Activated naive CD8-positive, alpha-beta T cell treated with anti-CD3 and anti-CD28 coated beads, Interleukin-2, amount 10 ng/mL, durations not matched to agents 7 days and 5 days (primary cell): ENCODE results near the gene MAP3K3. TPM values are rescaled to one million over a fixed set of nuclear protein-coding genes. Genes with fewer than 3 reads are reported as not detected.

Experiments
- ATAC-seq: fragments of 150-1000 bp; cut with Tn5 transposase; one replicate; pipeline ENCODE4 v1.10.0; 2021; ENCODE audit warnings: low read depth, moderate library complexity
- POLR2A ChIA-PET: fragments of 350-600 bp; sonication (Branson Sonifier 250); formaldehyde crosslinking; loops from one replicate; lab custom pipeline; 2021; ENCODE audit warnings: antibody characterized with exemption; lab: Charles Lee
- DNase-seq: peaks from one replicate; pipeline ENCODE4 v3.0.0; 2021
- H3K27ac Mint-ChIP-seq: one replicate; pipeline ENCODE4 v1.8.0; 2022; ENCODE audit warnings: mild to moderate bottlenecking, mixed read lengths
- H3K27me3 Mint-ChIP-seq: one replicate; pipeline ENCODE4 v1.8.0; 2022; ENCODE audit warnings: mild to moderate bottlenecking, moderate library complexity, mixed read lengths
- H3K36me3 Mint-ChIP-seq: one replicate; pipeline ENCODE4 v1.8.0; 2021; ENCODE audit warnings: mild to moderate bottlenecking, mixed read lengths
- H3K4me1 Mint-ChIP-seq: one replicate; pipeline ENCODE4 v1.8.0; 2021; ENCODE audit warnings: mixed read lengths
- H3K4me3 Mint-ChIP-seq: one replicate; pipeline ENCODE4 v1.8.0; 2022; ENCODE audit warnings: mild to moderate bottlenecking, moderate library complexity, mixed read lengths
- H3K9me3 Mint-ChIP-seq: one replicate; pipeline ENCODE4 v1.8.0; 2021; ENCODE audit warnings: mixed read lengths
- total RNA-seq, 2 experiments: library from RNA; stranded (reverse); gene quantifications; one replicate each; pipeline ENCODE4 v1.2.3, GENCODE V29; 2021

MAP3K3 gene
- total RNA-seq, 2 experiments from 2014 or later, result 49.0 to 51.2 TPM

GRCh38 chr17:63645775-63646487 lies 23.7 kb downstream of the MAP3K3 start:
- Mint-ChIP-seq H3K4me3 (no peak overlapping the region), H3K27me3 (no peaks in the 10 kb centered on the region), H3K4me1 (peaks cover 16% of the 10 kb centered on the region), H3K9me3 (no peaks in the 10 kb centered on the region), H3K36me3 (peaks cover 14% of the 10 kb centered on the region), H3K27ac (no peak overlapping the region)
- POLR2A ChIA-PET, result no interaction called here
- ATAC-seq (no peak), DNase-seq (no peak)

GRCh38 chr17:63646488-63646806 lies 24.2 kb downstream of the MAP3K3 start:
- Mint-ChIP-seq H3K4me3 (no peak overlapping the region), H3K4me1 (peaks cover 16% of the 10 kb centered on the region), H3K27ac (no peak overlapping the region), H3K36me3 (peaks cover 15% of the 10 kb centered on the region), H3K9me3 (no peaks in the 10 kb centered on the region), H3K27me3 (no peaks in the 10 kb centered on the region)
- DNase-seq, result no peak
- ATAC-seq, result no peak
- POLR2A ChIA-PET, result no interaction called here

- Mint-ChIP-seq H3K4me3 (no peak overlapping the region), H3K27ac (no peak overlapping the region), H3K27me3 (no peaks in the 10 kb centered on the region), H3K4me1 (peaks cover 16% of the 10 kb centered on the region), H3K36me3 (peaks cover 19% of the 10 kb centered on the region), H3K9me3 (no peaks in the 10 kb centered on the region)
- no peak for ATAC-seq
- POLR2A ChIA-PET, result no interaction called here
- no peak for DNase-seq
Observed at GRCh38 chr17:63647065-63647725, 25.0 kb downstream of the MAP3K3 start.

- no peak overlapping the region for H3K27ac Mint-ChIP-seq
- ATAC-seq, result no peak
- peaks cover 16% of the 10 kb centered on the region for H3K4me1 Mint-ChIP-seq
- H3K27me3 Mint-ChIP-seq, result no peaks in the 10 kb centered on the region
- no peak for DNase-seq
- POLR2A ChIA-PET, result no interaction called here
- no peak overlapping the region for H3K4me3 Mint-ChIP-seq
- H3K9me3 Mint-ChIP-seq, result no peaks in the 10 kb centered on the region
- peaks cover 27% of the 10 kb centered on the region for H3K36me3 Mint-ChIP-seq
Observed at GRCh38 chr17:63647936-63648335, 25.7 kb downstream of the MAP3K3 start.

GRCh38 chr17:63649813-63650212 lies 27.6 kb downstream of the MAP3K3 start:
- H3K4me3 Mint-ChIP-seq, result peak overlapping the region; percentile 39
- H3K27ac Mint-ChIP-seq, result no peak overlapping the region
- POLR2A ChIA-PET, result interaction anchor here (0.6 kb wide), 1 partner anchor 82 kb away, joined by 4 read pairs; no protein-coding TSS in a partner anchor
- ATAC-seq (no peak), DNase-seq (no peak)
- H3K36me3 Mint-ChIP-seq, result peaks cover 36% of the 10 kb centered on the region
- no peaks in the 10 kb centered on the region for H3K27me3 Mint-ChIP-seq
- H3K4me1 Mint-ChIP-seq, result peaks cover 16% of the 10 kb centered on the region
- no peaks in the 10 kb centered on the region for H3K9me3 Mint-ChIP-seq

- Mint-ChIP-seq H3K36me3 (peaks cover 32% of the 10 kb centered on the region), H3K4me3 (no peak overlapping the region), H3K27ac (no peak overlapping the region), H3K4me1 (peaks cover 14% of the 10 kb centered on the region), H3K9me3 (no peaks in the 10 kb centered on the region), H3K27me3 (no peaks in the 10 kb centered on the region)
- POLR2A ChIA-PET, result no interaction called here
- no peak for ATAC-seq
- DNase-seq, result no peak
Observed at GRCh38 chr17:63652106-63652505, 29.9 kb downstream of the MAP3K3 start.

GRCh38 chr17:63653050-63653449 lies 30.8 kb downstream of the MAP3K3 start:
- ATAC-seq (no peak), DNase-seq (no peak)
- no peak overlapping the region for H3K27ac Mint-ChIP-seq
- H3K4me3 Mint-ChIP-seq, result no peak overlapping the region
- peaks cover 36% of the 10 kb centered on the region for H3K36me3 Mint-ChIP-seq
- POLR2A ChIA-PET, result no interaction called here
- no peaks in the 10 kb centered on the region for H3K9me3 Mint-ChIP-seq
- peaks cover 14% of the 10 kb centered on the region for H3K4me1 Mint-ChIP-seq
- H3K27me3 Mint-ChIP-seq, result no peaks in the 10 kb centered on the region

GRCh38 chr17:63657786-63658185 lies 35.6 kb downstream of the MAP3K3 start:
- H3K27ac Mint-ChIP-seq, result no peak overlapping the region
- POLR2A ChIA-PET, result no interaction called here
- ATAC-seq (no peak), DNase-seq (no peak)
- no peaks in the 10 kb centered on the region for H3K27me3 Mint-ChIP-seq
- no peaks in the 10 kb centered on the region for H3K9me3 Mint-ChIP-seq
- no peaks in the 10 kb centered on the region for H3K4me1 Mint-ChIP-seq
- H3K4me3 Mint-ChIP-seq, result no peak overlapping the region
- H3K36me3 Mint-ChIP-seq, result peaks cover 20% of the 10 kb centered on the region

- POLR2A ChIA-PET, result no interaction called here
- no peaks in the 10 kb centered on the region for H3K9me3 Mint-ChIP-seq
- H3K27ac Mint-ChIP-seq, result no peak overlapping the region
- H3K36me3 Mint-ChIP-seq, result peaks cover 19% of the 10 kb centered on the region
- no peak overlapping the region for H3K4me3 Mint-ChIP-seq
- DNase-seq (no peak), ATAC-seq (no peak)
- H3K27me3 Mint-ChIP-seq, result no peaks in the 10 kb centered on the region
- H3K4me1 Mint-ChIP-seq, result no peaks in the 10 kb centered on the region
Observed at GRCh38 chr17:63658366-63658765, 36.1 kb downstream of the MAP3K3 start.

- peaks cover 18% of the 10 kb centered on the region for H3K36me3 Mint-ChIP-seq
- H3K27me3 Mint-ChIP-seq, result no peaks in the 10 kb centered on the region
- no peak overlapping the region for H3K4me3 Mint-ChIP-seq
- ATAC-seq (no peak), DNase-seq (no peak)
- POLR2A ChIA-PET, result no interaction called here
- H3K4me1 Mint-ChIP-seq, result peaks cover 7% of the 10 kb centered on the region
- no peak overlapping the region for H3K27ac Mint-ChIP-seq
- no peaks in the 10 kb centered on the region for H3K9me3 Mint-ChIP-seq
Observed at GRCh38 chr17:63659850-63660249, 37.6 kb downstream of the MAP3K3 start.

- Mint-ChIP-seq H3K36me3 (peaks cover 26% of the 10 kb centered on the region), H3K4me1 (peaks cover 25% of the 10 kb centered on the region), H3K9me3 (no peaks in the 10 kb centered on the region), H3K4me3 (peak overlapping the region; percentile 13), H3K27ac (peak overlapping the region; percentile 75), H3K27me3 (no peaks in the 10 kb centered on the region)
- POLR2A ChIA-PET, result interaction anchor here (0.6 to 1.8 kb wide), 3 partner anchors 32 to 44 kb away, joined by 3 to 5 read pairs (median 4); partner anchors contain the start of gene MAP3K3
- DNase-seq, result no peak
- peak; percentile 46 for ATAC-seq
Observed at GRCh38 chr17:63665527-63666214, 43.5 kb downstream of the MAP3K3 start.

- DNase-seq (no peak), ATAC-seq (no peak)
- H3K36me3 Mint-ChIP-seq, result peaks cover 22% of the 10 kb centered on the region
- no peaks in the 10 kb centered on the region for H3K9me3 Mint-ChIP-seq
- H3K27me3 Mint-ChIP-seq, result no peaks in the 10 kb centered on the region
- peaks cover 8% of the 10 kb centered on the region for H3K4me1 Mint-ChIP-seq
- POLR2A ChIA-PET, result no interaction called here
- no peak overlapping the region for H3K4me3 Mint-ChIP-seq
- no peak overlapping the region for H3K27ac Mint-ChIP-seq
Observed at GRCh38 chr17:63672856-63673255, 50.6 kb downstream of the MAP3K3 start.

GRCh38 chr17:63675231-63675606 lies 53.0 kb downstream of the MAP3K3 start:
- peaks cover 2% of the 10 kb centered on the region for H3K4me1 Mint-ChIP-seq
- no peak for DNase-seq
- H3K36me3 Mint-ChIP-seq, result peaks cover 18% of the 10 kb centered on the region
- H3K9me3 Mint-ChIP-seq, result no peaks in the 10 kb centered on the region
- POLR2A ChIA-PET, result interaction anchor here (0.6 to 1.4 kb wide), 2 partner anchors 17 to 55 kb away, joined by 3 to 6 read pairs; no protein-coding TSS in a partner anchor
- H3K27me3 Mint-ChIP-seq, result no peaks in the 10 kb centered on the region
- H3K27ac Mint-ChIP-seq, result no peak overlapping the region
- no peak for ATAC-seq
- H3K4me3 Mint-ChIP-seq, result no peak overlapping the region
